Gastrocnemius medialis (tissue), 4 donors: ENCODE data around the gene NPNT. TPM values are rescaled to one million over a fixed set of nuclear protein-coding genes. Genes with fewer than 3 reads are reported as not detected.

Source experiments
- ATAC-seq, 2 donors: fragments of 150-250 bp; one replicate each; pipeline ENCODE4 v1.9.1; 2016
- DNase-seq, 2 donors: peaks; one replicate each; pipeline ENCODE4 v3.0.0-alpha.2; 2019
- H3K27ac ChIP-seq, 4 donors: fragments of 200-600 bp; sonication (generic); 1 replicate in 1 of 4; 2 replicates in 3 of 4; pipeline ENCODE4 v1.5.1; 2016 to 2018; ENCODE audit warnings: mild to moderate bottlenecking in 2 of 4, moderate library complexity in 1 of 4
- H3K27me3 ChIP-seq, 3 donors: fragments of 200-600 bp; sonication (generic) in 2 of 3; 1 replicate in 1 of 3; 2 replicates in 2 of 3; pipeline versions ENCODE4 v1.5.1 to v1.6.0; 2016 to 2019; ENCODE audit warnings: mild to moderate bottlenecking in 1 of 3, moderate library complexity in 1 of 3
- H3K36me3 ChIP-seq, 2 donors: fragments of 200-600 bp; sonication (generic) in 1 of 2; one replicate each; pipeline ENCODE4 v1.5.1; 2017 to 2018
- H3K4me1 ChIP-seq, 2 donors: fragments of 200-600 bp; sonication (generic) in 1 of 2; one replicate each; pipeline ENCODE4 v1.5.1; 2016 to 2017; ENCODE audit warnings: mild to moderate bottlenecking in 2 of 2
- H3K4me3 ChIP-seq, 4 donors: fragments of 200-600 bp; sonication (generic) in 3 of 4; 1 replicate in 1 of 4; 2 replicates in 3 of 4; pipeline ENCODE4 v1.5.1; 2016 to 2019; ENCODE audit warnings: mild to moderate bottlenecking in 2 of 4
- H3K9me3 ChIP-seq, 3 donors: fragments of 200-600 bp; sonication (generic) in 2 of 3; 1 replicate in 1 of 3; 2 replicates in 2 of 3; pipeline ENCODE4 v1.5.1; 2016 to 2019
- POLR2A ChIP-seq, 2 donors: fragments of 450-650 bp; IDR thresholded peaks; one replicate each; pipeline ENCODE4 v1.6.1; 2017; ENCODE audit warnings: antibody characterized with exemption in 2 of 2, mild to moderate bottlenecking in 2 of 2, moderate library complexity in 2 of 2
- in situ Hi-C, 4 donors: fragments of 200-750 bp; cut with MboI; loops; one replicate each; pipeline versions ENCODE4 v1.15.0 to v1.8.0; 2017; ENCODE audit warnings: low sequenced_read_pairs in 4 of 4
- intact Hi-C: fragments of 100-400 bp; cut with DNase I; formaldehyde crosslinking; loops from one replicate; pipeline ENCODE4 v1.15.1; 2023; ENCODE audit warnings: low total_unique reads
- total RNA-seq, 4 donors: library from RNA; depleted of rRNA; stranded (reverse); fragments of >200 nt; gene quantifications; one replicate each; pipeline versions ENCODE4 v1.1.0 to v1.2.3, GENCODE V29; 2016
- TF ChIP-seq, protein P1 (sequence below), 5 experiments: fragments of 450-650 bp in 3 of 5; fragments of 200-600 bp in 2 of 5; sonication (generic) in 2 of 5; IDR thresholded peaks in 4 of 5; conservative IDR thresholded peaks in 1 of 5; 1 replicate in 4 of 5; 2 replicates in 1 of 5; pipeline ENCODE4 v1.5.1; 2016 to 2019; ENCODE audit warnings: antibody characterized with exemption in 5 of 5, mild to moderate bottlenecking in 3 of 5, moderate library complexity in 3 of 5

Gene NPNT
- total RNA-seq, 4 donors from 2014 or later: 0.31 to 6.4 (median 3.0) TPM

DNA sequence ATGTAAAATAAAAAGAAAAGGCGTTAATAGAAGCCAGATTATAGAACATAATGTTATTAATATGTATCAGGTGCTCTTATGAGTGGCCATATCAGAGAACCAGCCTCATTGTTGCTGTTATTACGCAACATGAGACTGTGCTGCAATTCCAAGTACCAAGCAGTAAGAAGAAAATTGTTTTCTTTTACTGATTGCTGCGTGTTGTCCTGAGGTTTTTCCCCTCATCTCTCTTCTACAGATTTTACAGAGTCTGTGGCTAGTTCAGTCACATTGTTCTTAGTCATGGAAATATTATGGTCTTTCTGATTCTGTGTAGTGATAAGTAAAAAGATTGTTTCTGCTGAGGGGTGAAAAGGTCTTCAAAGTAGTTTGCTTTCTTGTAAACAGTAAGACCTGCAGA is 55.9 kb downstream of the NPNT start:
- Histone ChIP-seq H3K9me3 (no peaks in the 10 kb centered on the region), H3K27ac (no peak overlapping the region), H3K4me1 (peaks cover under 1 to 2% of the 10 kb centered on the region in 2 donors), H3K27me3 (no peaks in the 10 kb centered on the region), H3K36me3 (no peaks in the 10 kb centered on the region), H3K4me3 (no peak overlapping the region)
- no peak for ATAC-seq
- intact Hi-C loops (no loop called here), in situ Hi-C loops (no loop called here)
- no peak for DNase-seq
- TF ChIP-seq, protein P1, sequence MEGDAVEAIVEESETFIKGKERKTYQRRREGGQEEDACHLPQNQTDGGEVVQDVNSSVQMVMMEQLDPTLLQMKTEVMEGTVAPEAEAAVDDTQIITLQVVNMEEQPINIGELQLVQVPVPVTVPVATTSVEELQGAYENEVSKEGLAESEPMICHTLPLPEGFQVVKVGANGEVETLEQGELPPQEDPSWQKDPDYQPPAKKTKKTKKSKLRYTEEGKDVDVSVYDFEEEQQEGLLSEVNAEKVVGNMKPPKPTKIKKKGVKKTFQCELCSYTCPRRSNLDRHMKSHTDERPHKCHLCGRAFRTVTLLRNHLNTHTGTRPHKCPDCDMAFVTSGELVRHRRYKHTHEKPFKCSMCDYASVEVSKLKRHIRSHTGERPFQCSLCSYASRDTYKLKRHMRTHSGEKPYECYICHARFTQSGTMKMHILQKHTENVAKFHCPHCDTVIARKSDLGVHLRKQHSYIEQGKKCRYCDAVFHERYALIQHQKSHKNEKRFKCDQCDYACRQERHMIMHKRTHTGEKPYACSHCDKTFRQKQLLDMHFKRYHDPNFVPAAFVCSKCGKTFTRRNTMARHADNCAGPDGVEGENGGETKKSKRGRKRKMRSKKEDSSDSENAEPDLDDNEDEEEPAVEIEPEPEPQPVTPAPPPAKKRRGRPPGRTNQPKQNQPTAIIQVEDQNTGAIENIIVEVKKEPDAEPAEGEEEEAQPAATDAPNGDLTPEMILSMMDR (IDR thresholded peaks at IDR 0.05 in 4 of 5, conservative IDR thresholded peaks at IDR 0.05 in 1 of 5): no peak
- no peak for TF ChIP-seq POLR2A (IDR thresholded peaks at IDR 0.05)

DNA sequence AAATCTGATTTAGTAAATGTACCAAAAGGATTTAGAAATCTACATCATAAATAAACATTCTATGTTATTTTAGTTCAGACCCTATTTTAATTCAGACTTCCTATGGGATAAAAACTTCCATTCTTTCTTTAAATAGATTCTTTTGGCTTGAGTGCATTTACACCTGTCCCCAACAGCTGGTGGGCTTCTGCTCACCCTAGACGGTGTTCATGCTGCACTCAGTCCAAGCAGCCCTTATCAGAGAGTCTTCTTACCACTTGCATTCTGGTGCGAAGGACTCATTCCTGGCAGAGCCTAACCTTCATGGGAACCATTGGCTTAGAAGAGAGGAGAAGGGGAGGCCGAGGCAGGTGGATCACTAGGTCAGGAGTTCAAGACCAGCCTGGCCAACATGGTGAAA is 57.3 kb downstream of the NPNT start:
- H3K27me3 ChIP-seq: no peaks in the 10 kb centered on the region
- H3K36me3 ChIP-seq: no peaks in the 10 kb centered on the region
- H3K9me3 ChIP-seq: no peaks in the 10 kb centered on the region
- in situ Hi-C loops: no loop called here
- intact Hi-C loops: no loop called here
- TF ChIP-seq POLR2A (IDR thresholded peaks at IDR 0.05): no peak
- TF ChIP-seq, protein P1 (IDR thresholded peaks at IDR 0.05 in 4 of 5, conservative IDR thresholded peaks at IDR 0.05 in 1 of 5): no peak
- DNase-seq (no peak), ATAC-seq (no peak)
- H3K27ac ChIP-seq: no peak overlapping the region
- H3K4me3 ChIP-seq: no peak overlapping the region
- H3K4me1 ChIP-seq: peaks cover 4 to 12% of the 10 kb centered on the region in 2 donors

DNA sequence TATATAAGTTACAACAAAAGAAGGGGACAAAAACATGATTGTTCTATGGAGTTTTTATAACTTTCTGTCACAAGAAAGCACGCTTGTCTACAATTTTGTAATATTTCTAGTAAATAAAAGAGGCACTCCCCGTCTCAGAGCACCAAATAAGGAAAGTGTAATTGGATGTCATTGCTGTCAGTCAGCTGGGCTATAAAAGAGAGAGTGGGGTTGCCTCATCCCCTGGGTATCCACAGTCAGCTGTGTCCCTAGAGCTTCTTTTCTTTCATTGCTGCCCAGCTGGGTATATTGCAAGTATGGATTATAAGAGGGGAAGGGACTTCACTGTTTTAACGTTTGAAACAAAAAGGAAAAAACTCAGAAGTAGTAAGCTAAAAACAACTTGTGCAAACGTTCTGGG is 61.3 kb downstream of the NPNT start:
- Histone ChIP-seq H3K4me1 (peaks cover 4 to 12% of the 10 kb centered on the region in 2 donors), H3K27me3 (no peaks in the 10 kb centered on the region), H3K4me3 (no peak overlapping the region), H3K27ac (no peak overlapping the region), H3K9me3 (no peaks in the 10 kb centered on the region), H3K36me3 (no peaks in the 10 kb centered on the region)
- no peak for TF ChIP-seq POLR2A (IDR thresholded peaks at IDR 0.05)
- TF ChIP-seq, protein P1 (IDR thresholded peaks at IDR 0.05 in 4 of 5, conservative IDR thresholded peaks at IDR 0.05 in 1 of 5): no peak
- ATAC-seq (peak in 1 of 2 donors; percentile 66), DNase-seq (no peak)
- intact Hi-C loops: no loop called here
- in situ Hi-C loops: no loop called here

DNA sequence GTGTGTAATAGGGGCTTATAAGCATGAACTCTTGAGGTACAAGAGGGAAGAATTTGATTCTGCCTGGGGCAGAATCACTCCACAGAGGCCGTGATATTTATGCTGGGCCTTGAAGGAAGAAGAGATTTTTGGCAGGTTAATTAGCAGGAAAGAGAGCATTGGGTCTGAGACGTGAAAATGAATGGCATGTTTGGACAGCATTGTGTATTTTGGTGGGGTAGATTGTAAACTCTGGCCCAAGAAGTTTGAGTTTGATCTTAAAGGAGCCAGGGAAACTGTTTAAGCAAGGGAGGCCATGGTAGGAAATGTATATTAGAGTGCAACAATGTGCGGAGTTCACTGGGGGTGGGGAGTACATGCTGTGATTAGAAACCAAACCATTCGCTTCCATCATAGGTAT is 62.4 kb downstream of the NPNT start:
- no peak overlapping the region for H3K4me3 ChIP-seq
- in situ Hi-C loops: no loop called here
- H3K9me3 ChIP-seq: no peaks in the 10 kb centered on the region
- intact Hi-C loops: no loop called here
- no peak overlapping the region for H3K27ac ChIP-seq
- TF ChIP-seq, protein P1 (IDR thresholded peaks at IDR 0.05 in 4 of 5, conservative IDR thresholded peaks at IDR 0.05 in 1 of 5): no peak
- TF ChIP-seq POLR2A (IDR thresholded peaks at IDR 0.05): no peak
- no peaks in the 10 kb centered on the region for H3K27me3 ChIP-seq
- peaks cover 4 to 12% of the 10 kb centered on the region in 2 donors for H3K4me1 ChIP-seq
- H3K36me3 ChIP-seq: no peaks in the 10 kb centered on the region
- no peak for ATAC-seq
- DNase-seq: no peak
